ENCODE data around the gene RTL1.

GRCh38 chr14:100836941-100837804, 66.3 kb downstream of the RTL1 start:
- TF ChIP-seq CTCF (IDR thresholded peaks at IDR 0.05; ENCODE audit: control extremely low read depth in 1 of 3, insufficient read depth in 1 of 3, low read depth in 1 of 3, low read length in 3 of 3) (no peak), MAX (IDR thresholded peaks at IDR 0.05) (no peak), JUND (IDR thresholded peaks at IDR 0.05; ENCODE audit: low read length) (no peak), EZH2 (IDR thresholded peaks at IDR 0.05; ENCODE audit: low read depth, low read length, severe bottlenecking) (no peak), GABPA (IDR thresholded peaks at IDR 0.05; ENCODE audit: borderline replicate concordance, insufficient read depth, low read length) (no peak), TAF1 (IDR thresholded peaks at IDR 0.05; ENCODE audit: low read depth, low read length) (no peak), SRF (IDR thresholded peaks at IDR 0.05; ENCODE audit: low read depth, low read length) (no peak), CBX8 (IDR thresholded peaks at IDR 0.05; ENCODE audit: borderline replicate concordance, low read depth, low read length) (no peak), EGR1 (IDR thresholded peaks at IDR 0.05; ENCODE audit: borderline replicate concordance, low read depth, low read length) (no peak), YY1 (IDR thresholded peaks at IDR 0.05; ENCODE audit: low read depth, low read length) (no peak), POLR2AphosphoS5 (IDR thresholded peaks at IDR 0.05; ENCODE audit: low read depth, low read length) (no peak)

Measured in H1 (cell line).